GM19023 (cell line): ENCODE measurements around the gene UNC5C.

Experiments
- ATAC-seq: cut with Tn5 transposase; IDR thresholded peaks from one replicate; pipeline ENCODE4 v1.9.1; 2021; ENCODE audit warnings: mild to moderate bottlenecking, moderate library complexity; ENCODE audit not compliant: unreplicated experiment

UNC5C gene

GRCh38 chr4:95524184-95524583 lies 24.6 kb downstream of the UNC5C start:
- no peak for ATAC-seq

GRCh38 chr4:95522682-95523530 lies 25.9 kb downstream of the UNC5C start:
- ATAC-seq = no peak

- ATAC-seq = no peak
These were observed 31.0 kb downstream of the UNC5C start for GRCh38 chr4:95517576-95518345.

- no peak for ATAC-seq
These were observed 32.2 kb downstream of the UNC5C start for GRCh38 chr4:95516528-95517017.

GRCh38 chr4:95515589-95515988 lies 33.2 kb downstream of the UNC5C start:
- no peak for ATAC-seq

GRCh38 chr4:95513022-95513421 lies 35.8 kb downstream of the UNC5C start:
- no peak for ATAC-seq

GRCh38 chr4:95511477-95511876 lies 37.3 kb downstream of the UNC5C start:
- ATAC-seq = no peak

- no peak for ATAC-seq
These were observed 37.9 kb downstream of the UNC5C start for GRCh38 chr4:95510877-95511276.

GRCh38 chr4:95510145-95510544 lies 38.6 kb downstream of the UNC5C start:
- no peak for ATAC-seq

- no peak for ATAC-seq
These were observed 40.4 kb downstream of the UNC5C start for GRCh38 chr4:95508421-95508820.

- ATAC-seq = no peak
These were observed 41.2 kb downstream of the UNC5C start for GRCh38 chr4:95507561-95507960.

- no peak for ATAC-seq
These were observed 41.6 kb downstream of the UNC5C start for GRCh38 chr4:95507147-95507546.

GRCh38 chr4:95506264-95506663 lies 42.5 kb downstream of the UNC5C start:
- no peak for ATAC-seq

- ATAC-seq = no peak
These were observed 43.0 kb downstream of the UNC5C start for GRCh38 chr4:95505799-95506198.

- ATAC-seq = no peak
These were observed 43.6 kb downstream of the UNC5C start for GRCh38 chr4:95505151-95505550.

- no peak for ATAC-seq
These were observed 44.3 kb downstream of the UNC5C start for GRCh38 chr4:95504501-95504900.

- no peak for ATAC-seq
These were observed 48.4 kb downstream of the UNC5C start for GRCh38 chr4:95500361-95500760.

GRCh38 chr4:95499291-95499696 lies 49.5 kb downstream of the UNC5C start:
- ATAC-seq = no peak

GRCh38 chr4:95494186-95494585 lies 54.6 kb downstream of the UNC5C start:
- no peak for ATAC-seq

- no peak for ATAC-seq
These were observed 70.1 kb downstream of the UNC5C start for GRCh38 chr4:95478679-95479078.

- no peak for ATAC-seq
These were observed 72.7 kb downstream of the UNC5C start for GRCh38 chr4:95476121-95476520.

GRCh38 chr4:95472534-95472933 lies 76.2 kb downstream of the UNC5C start:
- no peak for ATAC-seq
